Medulla oblongata (tissue), 1 donor: Measurements from ENCODE around the gene MEF2A.
"Not testable (repeated sequence)": the region's sequence is repeated elsewhere in the genome, so short reads cannot be mapped to it uniquely, and the experiment has no call there.

ENCODE experiments used
- DNase-seq: peaks from one replicate; pipeline ENCODE4 v3.0.0-alpha.2; 2015; ENCODE audit errors: extremely low spot score

MEF2A gene

GRCh38 chr15:99729327-99729726, 163.5 kb downstream of the MEF2A start:
- no peak for DNase-seq

- peak; percentile 66 for DNase-seq
Measured at GRCh38 chr15:99729920-99730319, 164.1 kb downstream of the MEF2A start.

GRCh38 chr15:99731336-99732123, 165.7 kb downstream of the MEF2A start:
- DNase-seq, result no peak

- DNase-seq, result peak; percentile 41
Measured at GRCh38 chr15:99732124-99732750, 166.5 kb downstream of the MEF2A start.

GRCh38 chr15:99732751-99733267, 167.0 kb downstream of the MEF2A start:
- peak; percentile 33 for DNase-seq

GRCh38 chr15:99733268-99734039, 167.7 kb downstream of the MEF2A start, which contains the start of gene LYSMD4:
Gene LYSMD4 (minus strand): TSS chr15:99733437. CDS start chr15:99731999, 1,438 bp downstream.
- DNase-seq, result peak; percentile 98

GRCh38 chr15:99734040-99734291, 168.2 kb downstream of the MEF2A start:
- not testable (repeated sequence) for DNase-seq

GRCh38 chr15:99734575-99734974, 168.8 kb downstream of the MEF2A start:
- DNase-seq, result no peak

- no peak for DNase-seq
Measured at GRCh38 chr15:99735868-99736267, 170.1 kb downstream of the MEF2A start.

- DNase-seq, result no peak
Measured at GRCh38 chr15:99736702-99737101, 170.9 kb downstream of the MEF2A start.

GRCh38 chr15:99738021-99738847, 172.4 kb downstream of the MEF2A start:
- no peak for DNase-seq

- no peak for DNase-seq
Measured at GRCh38 chr15:99741835-99742234, 176.1 kb downstream of the MEF2A start.

- DNase-seq, result no peak
Measured at GRCh38 chr15:99744142-99744541, 178.4 kb downstream of the MEF2A start.

GRCh38 chr15:99745370-99746086, 179.7 kb downstream of the MEF2A start:
- no peak for DNase-seq

- no peak for DNase-seq
Measured at GRCh38 chr15:99749386-99749785, 183.6 kb downstream of the MEF2A start.

- not testable (repeated sequence) for DNase-seq
Measured at GRCh38 chr15:99750326-99750725, 184.5 kb downstream of the MEF2A start.

- DNase-seq, result no peak
Measured at GRCh38 chr15:99752556-99752955, 186.8 kb downstream of the MEF2A start.

- DNase-seq, result no peak
Measured at GRCh38 chr15:99753066-99753465, 187.3 kb downstream of the MEF2A start.

GRCh38 chr15:99755692-99756409, 190.1 kb downstream of the MEF2A start:
- DNase-seq, result peak; percentile 92

GRCh38 chr15:99762288-99762687, 196.5 kb downstream of the MEF2A start:
- no peak for DNase-seq
